ENCODE results near the gene YIPF1.

DNA sequence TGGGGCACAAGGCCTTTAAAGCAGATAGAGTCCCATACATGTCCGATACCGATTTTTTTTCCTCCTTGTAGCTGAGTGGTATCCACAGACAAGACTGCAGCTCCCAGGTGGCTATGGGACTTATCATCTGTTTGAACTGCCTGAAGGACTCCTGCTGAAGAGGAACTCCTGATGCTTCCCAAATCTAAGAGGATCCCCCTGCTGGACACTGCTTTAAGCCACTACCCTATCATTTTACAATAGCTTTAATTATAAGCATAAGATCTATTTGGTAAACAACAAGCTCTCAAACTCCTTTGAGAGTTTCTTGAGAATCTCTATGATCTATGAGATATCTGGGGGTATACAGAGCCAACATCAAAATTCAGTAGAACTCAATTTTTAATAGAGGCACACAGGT, 63.2 kb downstream of the YIPF1 start:
- TF ChIP-seq CTCF (conservative IDR thresholded peaks at IDR 0.05 in 1 of 2, IDR thresholded peaks at IDR 0.05 in 1 of 2; ENCODE audit: low read depth in 1 of 2, low read length in 2 of 2) (peak; percentile 33 to 39), EZH2 (IDR thresholded peaks at IDR 0.05; ENCODE audit: low read length, missing control alignments) (no peak)

Measured in fibroblast of lung (primary cell).